ENCODE results near the gene RNLS.

DNA sequence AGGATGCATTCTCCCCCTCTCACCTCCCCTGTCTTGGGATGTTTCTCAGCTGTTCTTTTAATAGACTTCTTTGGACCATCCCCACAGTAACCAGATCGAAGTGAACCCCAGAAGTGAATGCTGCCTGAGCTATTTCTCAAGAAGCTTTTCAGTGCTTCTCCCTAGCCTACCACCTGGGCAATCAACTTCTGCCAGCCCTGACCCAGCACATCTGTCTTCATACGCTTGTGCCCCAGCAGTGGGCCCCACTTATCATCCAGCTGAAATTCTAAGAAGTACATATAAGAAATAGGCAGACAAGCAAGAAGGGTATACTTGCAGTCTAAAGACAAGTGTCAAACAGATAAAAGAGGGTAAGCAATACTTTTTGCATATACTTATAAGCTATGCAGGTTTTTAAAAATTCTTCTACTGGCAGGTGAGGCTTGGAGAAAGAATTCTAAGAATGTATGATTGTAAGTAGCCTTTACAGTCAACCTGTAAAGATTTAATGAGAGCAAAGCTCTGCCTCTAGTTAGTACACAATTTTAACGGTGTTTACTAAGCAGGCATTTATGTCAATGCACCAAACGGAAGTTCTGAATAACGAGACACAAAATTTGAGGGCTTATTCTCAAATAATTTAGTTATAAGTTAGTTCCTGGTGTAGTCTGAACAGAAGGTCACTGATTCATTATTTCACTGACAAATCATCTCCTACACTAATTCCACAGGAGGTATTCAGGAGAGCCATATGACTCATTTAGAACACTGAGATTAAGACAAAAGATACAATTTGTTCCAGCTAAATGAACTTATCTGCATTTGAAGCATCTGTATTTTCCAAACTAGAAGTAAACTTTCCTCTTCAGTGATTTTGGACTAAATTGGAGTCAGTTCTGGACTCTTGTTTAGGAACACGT is 83.3 kb downstream of the RNLS start:
- TF ChIP-seq EZH2phosphoT487 (conservative IDR thresholded peaks at IDR 0.05; ENCODE audit: low read length), result no peak
- TF ChIP-seq CTCF (IDR thresholded peaks at IDR 0.05; ENCODE audit: insufficient read depth, low read length, poor library complexity, severe bottlenecking), result no peak
